ENCODE results near the gene FCHSD2.
"Not testable (repeated sequence)": the region's sequence is repeated elsewhere in the genome, so short reads cannot be mapped to it uniquely, and the experiment has no call there.

GRCh38 chr11:72811686-72812085, 330.4 kb downstream of the FCHSD2 start:
- not testable (repeated sequence) for TF ChIP-seq POLR2AphosphoS5 (IDR thresholded peaks at IDR 0.05)
- TF ChIP-seq, protein P1, sequence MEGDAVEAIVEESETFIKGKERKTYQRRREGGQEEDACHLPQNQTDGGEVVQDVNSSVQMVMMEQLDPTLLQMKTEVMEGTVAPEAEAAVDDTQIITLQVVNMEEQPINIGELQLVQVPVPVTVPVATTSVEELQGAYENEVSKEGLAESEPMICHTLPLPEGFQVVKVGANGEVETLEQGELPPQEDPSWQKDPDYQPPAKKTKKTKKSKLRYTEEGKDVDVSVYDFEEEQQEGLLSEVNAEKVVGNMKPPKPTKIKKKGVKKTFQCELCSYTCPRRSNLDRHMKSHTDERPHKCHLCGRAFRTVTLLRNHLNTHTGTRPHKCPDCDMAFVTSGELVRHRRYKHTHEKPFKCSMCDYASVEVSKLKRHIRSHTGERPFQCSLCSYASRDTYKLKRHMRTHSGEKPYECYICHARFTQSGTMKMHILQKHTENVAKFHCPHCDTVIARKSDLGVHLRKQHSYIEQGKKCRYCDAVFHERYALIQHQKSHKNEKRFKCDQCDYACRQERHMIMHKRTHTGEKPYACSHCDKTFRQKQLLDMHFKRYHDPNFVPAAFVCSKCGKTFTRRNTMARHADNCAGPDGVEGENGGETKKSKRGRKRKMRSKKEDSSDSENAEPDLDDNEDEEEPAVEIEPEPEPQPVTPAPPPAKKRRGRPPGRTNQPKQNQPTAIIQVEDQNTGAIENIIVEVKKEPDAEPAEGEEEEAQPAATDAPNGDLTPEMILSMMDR (IDR thresholded peaks at IDR 0.05) = not testable (repeated sequence)
